ENCODE data around the gene OR2D2.

Gene OR2D2

GRCh38 chr11:6882751-6883150, 9.5 kb downstream of the OR2D2 start:
- Histone ChIP-seq H3K4me2 (ENCODE audit: insufficient read depth, low read length) (no peak overlapping the region), H4K20me1 (ENCODE audit: insufficient read depth, low read length) (no peaks in the 10 kb centered on the region), H3K27me3 (ENCODE audit: insufficient read depth, low read length, poor library complexity) (no peaks in the 10 kb centered on the region), H3K36me3 (ENCODE audit: insufficient read depth, low read length) (no peaks in the 10 kb centered on the region), H3K79me2 (ENCODE audit: insufficient read depth, low read length) (no peaks in the 10 kb centered on the region), H3K9me3 (ENCODE audit: insufficient read depth, low read length, severe bottlenecking) (no peaks in the 10 kb centered on the region), H3K27ac (ENCODE audit: low read length) (no peak overlapping the region), H3K4me1 (ENCODE audit: insufficient read depth, low read length) (no peaks in the 10 kb centered on the region), H3K4me3 (ENCODE audit: low read depth in 1 of 2, low read length in 2 of 2) (no peak overlapping the region), H2AFZ (ENCODE audit: low read depth, low read length) (no peak overlapping the region), H3K9ac (ENCODE audit: low read depth, low read length) (no peak overlapping the region)
- TF ChIP-seq EZH2 (IDR thresholded peaks at IDR 0.05; ENCODE audit: borderline replicate concordance, low read depth, low read length, severe bottlenecking) (no peak), CTCF (IDR thresholded peaks at IDR 0.05; ENCODE audit: borderline replicate concordance, extremely low read depth, low read length, poor library complexity, severe bottlenecking) (no peak)
- ATAC-seq (ENCODE audit: insufficient read depth, low read depth), result no peak
- DNase-seq, result no peak

- Histone ChIP-seq H3K9ac (ENCODE audit: low read depth, low read length) (no peak overlapping the region), H2AFZ (ENCODE audit: low read depth, low read length) (no peak overlapping the region), H3K4me3 (ENCODE audit: low read depth in 1 of 2, low read length in 2 of 2) (no peak overlapping the region), H3K9me3 (ENCODE audit: insufficient read depth, low read length, severe bottlenecking) (no peaks in the 10 kb centered on the region), H3K27me3 (ENCODE audit: insufficient read depth, low read length, poor library complexity) (no peaks in the 10 kb centered on the region), H4K20me1 (ENCODE audit: insufficient read depth, low read length) (no peaks in the 10 kb centered on the region), H3K36me3 (ENCODE audit: insufficient read depth, low read length) (no peaks in the 10 kb centered on the region), H3K79me2 (ENCODE audit: insufficient read depth, low read length) (no peaks in the 10 kb centered on the region), H3K4me2 (ENCODE audit: insufficient read depth, low read length) (no peak overlapping the region), H3K4me1 (ENCODE audit: insufficient read depth, low read length) (no peaks in the 10 kb centered on the region), H3K27ac (ENCODE audit: low read length) (no peak overlapping the region)
- no peak for DNase-seq
- TF ChIP-seq EZH2 (IDR thresholded peaks at IDR 0.05; ENCODE audit: borderline replicate concordance, low read depth, low read length, severe bottlenecking) (no peak), CTCF (IDR thresholded peaks at IDR 0.05; ENCODE audit: borderline replicate concordance, extremely low read depth, low read length, poor library complexity, severe bottlenecking) (no peak)
- no peak for ATAC-seq (ENCODE audit: insufficient read depth, low read depth)
Observed at GRCh38 chr11:6876914-6877313, 15.4 kb downstream of the OR2D2 start.

- no peaks in the 10 kb centered on the region for H4K20me1 ChIP-seq (ENCODE audit: insufficient read depth, low read length)
- no peaks in the 10 kb centered on the region for H3K27me3 ChIP-seq (ENCODE audit: insufficient read depth, low read length, poor library complexity)
- H3K4me3 ChIP-seq (ENCODE audit: low read depth in 1 of 2, low read length in 2 of 2), result no peak within 1 kb of the TSS
- no peaks in the 10 kb centered on the region for H3K36me3 ChIP-seq (ENCODE audit: insufficient read depth, low read length)
- TF ChIP-seq CTCF (IDR thresholded peaks at IDR 0.05; ENCODE audit: borderline replicate concordance, extremely low read depth, low read length, poor library complexity, severe bottlenecking) (no peak), EZH2 (IDR thresholded peaks at IDR 0.05; ENCODE audit: borderline replicate concordance, low read depth, low read length, severe bottlenecking) (no peak)
- H3K27ac ChIP-seq (ENCODE audit: low read length), result no peak within 1 kb of the TSS
- no peaks in the 10 kb centered on the region for H3K4me1 ChIP-seq (ENCODE audit: insufficient read depth, low read length)
- no peaks in the 10 kb centered on the region for H3K9me3 ChIP-seq (ENCODE audit: insufficient read depth, low read length, severe bottlenecking)
- H3K4me2 ChIP-seq (ENCODE audit: insufficient read depth, low read length), result no peak within 1 kb of the TSS
- DNase-seq (no peak), ATAC-seq (ENCODE audit: insufficient read depth, low read depth) (no peak)
- no peak within 1 kb of the TSS for H3K9ac ChIP-seq (ENCODE audit: low read depth, low read length)
- H2AFZ ChIP-seq (ENCODE audit: low read depth, low read length), result no peak within 1 kb of the TSS
- H3K79me2 ChIP-seq (ENCODE audit: insufficient read depth, low read length), result no peaks in the 10 kb centered on the region
Observed at GRCh38 chr11:6876325-6876724, 16.0 kb downstream of the OR2D2 start, which contains the start of gene OR10A4. Gene OR10A4, plus strand, starts transcription at chr11:6876625. Its CDS starts 23 bp downstream, at chr11:6876648.

- Histone ChIP-seq H3K4me1 (ENCODE audit: insufficient read depth, low read length) (no peaks in the 10 kb centered on the region), H4K20me1 (ENCODE audit: insufficient read depth, low read length) (no peaks in the 10 kb centered on the region), H3K9me3 (ENCODE audit: insufficient read depth, low read length, severe bottlenecking) (no peaks in the 10 kb centered on the region), H3K79me2 (ENCODE audit: insufficient read depth, low read length) (no peaks in the 10 kb centered on the region), H3K36me3 (ENCODE audit: insufficient read depth, low read length) (no peaks in the 10 kb centered on the region), H3K4me3 (ENCODE audit: low read depth in 1 of 2, low read length in 2 of 2) (no peak overlapping the region), H3K9ac (ENCODE audit: low read depth, low read length) (no peak overlapping the region), H3K4me2 (ENCODE audit: insufficient read depth, low read length) (no peak overlapping the region), H2AFZ (ENCODE audit: low read depth, low read length) (no peak overlapping the region), H3K27me3 (ENCODE audit: insufficient read depth, low read length, poor library complexity) (no peaks in the 10 kb centered on the region), H3K27ac (ENCODE audit: low read length) (no peak overlapping the region)
- no peak for ATAC-seq (ENCODE audit: insufficient read depth, low read depth)
- TF ChIP-seq EZH2 (IDR thresholded peaks at IDR 0.05; ENCODE audit: borderline replicate concordance, low read depth, low read length, severe bottlenecking), result no peak
- no peak for TF ChIP-seq CTCF (IDR thresholded peaks at IDR 0.05; ENCODE audit: borderline replicate concordance, extremely low read depth, low read length, poor library complexity, severe bottlenecking)
- DNase-seq, result no peak
Observed at GRCh38 chr11:6875761-6876160, 16.5 kb downstream of the OR2D2 start.
